ENCODE data around the gene STX18.

- TF ChIP-seq ZNF274 (IDR thresholded peaks at IDR 0.05; ENCODE audit: insufficient read depth, insufficient read length) (no peak), REST (IDR thresholded peaks at IDR 0.05; ENCODE audit: low read depth, low read length) (no peak), ZBTB4 (CRISPR knock-in tag; IDR thresholded peaks at IDR 0.05) (no peak), ATF2 (IDR thresholded peaks at IDR 0.05; ENCODE audit: low read length) (no peak), GATAD2B (conservative IDR thresholded peaks at IDR 0.05; ENCODE audit: low read depth) (no peak), CTCF (IDR thresholded peaks at IDR 0.05 in 2 of 3, conservative IDR thresholded peaks at IDR 0.05 in 1 of 3; ENCODE audit: control insufficient read depth in 2 of 3, extremely low read depth in 1 of 3, insufficient read depth in 1 of 3, low read depth in 3 of 3, low read length in 3 of 3) (no peak), IRF3 (IDR thresholded peaks at IDR 0.05) (no peak), PKNOX1 (IDR thresholded peaks at IDR 0.05) (no peak), RCOR1 (conservative IDR thresholded peaks at IDR 0.05; ENCODE audit: low read depth, low read length) (no peak), ASH2L (IDR thresholded peaks at IDR 0.05; ENCODE audit: borderline replicate concordance, low read depth) (no peak)
Observed at GRCh38 chr4:4422856-4423499, 118.9 kb downstream of the STX18 start.
